GM20431 (cell line): ENCODE results near the gene CCDC134.

Experiments used
- in situ Hi-C: fragments of 300-500 bp; cut with MseI, MboI; formaldehyde crosslinking; loops from one replicate; pipeline ENCODE4 v1.15.0; 2020; ENCODE audit warnings: low sequenced_read_pairs; ENCODE audit not compliant: unreplicated experiment

The CCDC134 gene

GRCh38 chr22:41800348-41801146 is at the start of gene CCDC134:
Gene CCDC134 (plus strand): TSS chr22:41800679. CDS start chr22:41808891, 8,212 bp downstream.
- in situ Hi-C loops: no loop called here

- in situ Hi-C loops: no loop called here
Observed at GRCh38 chr22:41752011-41752970, 48.2 kb upstream of the CCDC134 start.

- in situ Hi-C loops: no loop called here
Observed at GRCh38 chr22:41753984-41754383, 46.5 kb upstream of the CCDC134 start.

- in situ Hi-C loops: no loop called here
Observed at GRCh38 chr22:41757502-41757901, 43.0 kb upstream of the CCDC134 start.

- in situ Hi-C loops: no loop called here
Observed at GRCh38 chr22:41758231-41758630, 42.2 kb upstream of the CCDC134 start.

- in situ Hi-C loops: no loop called here
Observed at GRCh38 chr22:41762980-41763779, 37.3 kb upstream of the CCDC134 start.

- in situ Hi-C loops: no loop called here
Observed at GRCh38 chr22:41766476-41766875, 34.0 kb upstream of the CCDC134 start.

GRCh38 chr22:41768430-41768829 is 32.0 kb upstream of the CCDC134 start:
- in situ Hi-C loops: no loop called here

- in situ Hi-C loops: no loop called here
Observed at GRCh38 chr22:41770715-41771468, 29.6 kb upstream of the CCDC134 start.

- in situ Hi-C loops: no loop called here
Observed at GRCh38 chr22:41772198-41772597, 28.3 kb upstream of the CCDC134 start.

GRCh38 chr22:41772645-41773044 is 27.8 kb upstream of the CCDC134 start:
- in situ Hi-C loops: no loop called here

GRCh38 chr22:41775338-41775737 is 25.1 kb upstream of the CCDC134 start:
- in situ Hi-C loops: no loop called here

- in situ Hi-C loops: no loop called here
Observed at GRCh38 chr22:41775976-41776375, 24.5 kb upstream of the CCDC134 start.

- in situ Hi-C loops: no loop called here
Observed at GRCh38 chr22:41776381-41776780, 24.1 kb upstream of the CCDC134 start.

- in situ Hi-C loops: no loop called here
Observed at GRCh38 chr22:41777749-41778425, 22.6 kb upstream of the CCDC134 start.

GRCh38 chr22:41779929-41780505 is 20.5 kb upstream of the CCDC134 start:
- in situ Hi-C loops: no loop called here

- in situ Hi-C loops: no loop called here
Observed at GRCh38 chr22:41780746-41781505, 19.6 kb upstream of the CCDC134 start.

- in situ Hi-C loops: no loop called here
Observed at GRCh38 chr22:41781507-41781906, 19.0 kb upstream of the CCDC134 start.
